Cortex of kidney (tissue), 1 donor: ENCODE results near the gene TSC22D4.
"Not testable (repeated sequence)": the region's sequence is repeated elsewhere in the genome, so short reads cannot be mapped to it uniquely, and the experiment has no call there.

ENCODE experiments used
- DNase-seq: peaks from one replicate; lab custom pipeline; 2025; lab: John Stamatoyannopoulos, UW

Gene TSC22D4

GRCh38 chr7:100478958-100479660 lies at the start of gene TSC22D4:
TSS of gene TSC22D4 (minus strand) at chr7:100479214. CDS start at chr7:100478038, 1,176 bp downstream.
- no peak for DNase-seq

- DNase-seq, result not testable (repeated sequence)
Observed at GRCh38 chr7:100528108-100528866, 49.3 kb upstream of the TSC22D4 start.

DNA sequence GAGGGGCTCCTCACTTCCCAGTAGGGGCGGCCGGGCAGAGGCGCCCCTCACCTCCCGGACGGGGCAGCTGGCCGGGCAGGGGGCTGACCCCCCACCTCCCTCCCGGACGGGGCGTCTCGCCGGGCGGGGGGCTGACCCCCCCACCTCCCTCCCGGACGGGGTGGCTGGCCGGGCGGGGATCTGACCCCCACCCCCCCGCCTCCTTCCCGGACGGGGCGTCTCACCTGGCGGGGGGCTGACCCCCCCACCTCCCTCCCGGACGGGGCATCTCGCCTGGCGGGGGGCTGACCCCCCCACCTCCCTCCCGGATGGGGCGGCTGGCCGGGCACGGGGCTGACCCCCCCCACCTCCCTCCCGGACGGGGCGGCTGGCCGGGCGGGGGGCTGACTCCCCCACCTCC lies 44.2 kb upstream of the TSC22D4 start:
- not testable (repeated sequence) for DNase-seq

- not testable (repeated sequence) for DNase-seq
Observed at GRCh38 chr7:100521909-100522593, 43.0 kb upstream of the TSC22D4 start.

GRCh38 chr7:100521076-100521475 lies 42.1 kb upstream of the TSC22D4 start:
- DNase-seq, result no peak

- no peak for DNase-seq
Observed at GRCh38 chr7:100520138-100520537, 41.1 kb upstream of the TSC22D4 start.

GRCh38 chr7:100519580-100519979 lies 40.6 kb upstream of the TSC22D4 start:
- DNase-seq, result no peak

DNA sequence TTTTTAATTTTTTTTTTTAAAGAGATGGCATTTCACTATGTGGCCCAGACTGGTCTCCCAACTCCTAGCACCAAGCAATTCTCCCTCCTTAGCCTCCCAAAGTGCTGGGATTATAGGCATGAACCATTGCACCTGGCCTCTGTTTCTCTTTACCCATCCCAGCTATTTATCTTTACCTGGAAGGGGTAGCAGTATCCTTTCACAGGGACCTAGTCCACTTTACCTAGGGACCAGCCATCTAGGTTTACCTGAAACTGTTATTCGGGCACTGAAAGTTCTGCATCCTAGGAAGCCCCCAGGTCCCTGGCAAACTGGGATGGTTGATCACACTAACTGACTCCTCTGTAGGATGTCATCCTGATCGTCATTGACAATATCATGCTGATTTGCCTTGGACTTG lies 38.3 kb upstream of the TSC22D4 start:
- DNase-seq, result no peak

- no peak for DNase-seq
Observed at GRCh38 chr7:100516135-100516812, 37.3 kb upstream of the TSC22D4 start.

GRCh38 chr7:100515072-100515532 lies 36.1 kb upstream of the TSC22D4 start:
- no peak for DNase-seq

DNA sequence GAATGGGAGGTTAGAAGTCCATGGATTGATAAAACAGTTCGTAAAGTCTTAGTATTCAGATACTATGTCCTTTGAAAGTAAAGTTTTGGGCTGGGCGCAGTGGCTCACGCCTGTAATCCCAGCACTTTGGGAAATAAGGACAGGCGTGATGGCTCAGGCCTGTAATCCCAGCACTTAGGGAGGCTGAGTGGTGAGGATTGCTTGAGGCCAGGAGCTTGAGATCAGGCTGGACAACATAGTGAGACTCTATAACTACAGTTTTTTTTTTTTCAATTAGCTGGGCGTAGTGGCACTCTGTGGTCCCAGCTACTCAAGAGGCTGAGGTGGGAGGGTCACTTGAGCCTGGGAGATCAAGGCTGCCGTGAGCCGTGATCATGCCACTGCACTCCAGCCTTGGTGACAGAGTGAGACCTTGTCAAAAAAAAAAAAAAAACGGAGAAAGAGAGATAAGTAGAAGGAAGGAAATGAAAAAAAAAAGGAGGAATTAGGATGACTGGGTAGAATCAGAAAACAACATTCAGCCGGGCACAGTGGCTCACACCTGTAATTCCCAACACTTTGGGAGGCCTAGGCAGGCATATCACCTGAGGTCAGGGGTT lies 34.3 kb upstream of the TSC22D4 start:
- no peak for DNase-seq

- no peak for DNase-seq
Observed at GRCh38 chr7:100510437-100511239, 31.6 kb upstream of the TSC22D4 start.

DNA sequence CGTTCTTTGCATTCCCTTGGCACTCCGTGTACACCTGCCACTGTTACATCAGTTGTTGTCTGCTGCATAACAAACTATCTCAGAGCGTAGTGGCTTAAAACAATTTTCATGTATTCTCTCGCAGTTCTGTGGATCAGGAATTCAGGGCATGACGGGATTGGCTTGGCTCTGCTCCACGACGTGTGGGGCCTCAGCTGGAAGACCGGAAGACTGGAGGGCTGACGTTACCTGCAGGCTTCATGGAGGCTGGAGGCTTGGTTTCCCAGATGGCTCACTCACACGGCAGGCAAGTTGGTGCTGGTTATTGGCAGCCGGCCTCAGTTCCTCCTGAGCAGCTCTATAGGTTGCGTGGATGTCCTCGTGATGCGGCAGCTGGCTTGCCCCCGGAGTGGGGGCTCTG lies 30.2 kb upstream of the TSC22D4 start:
- no peak for DNase-seq

DNA sequence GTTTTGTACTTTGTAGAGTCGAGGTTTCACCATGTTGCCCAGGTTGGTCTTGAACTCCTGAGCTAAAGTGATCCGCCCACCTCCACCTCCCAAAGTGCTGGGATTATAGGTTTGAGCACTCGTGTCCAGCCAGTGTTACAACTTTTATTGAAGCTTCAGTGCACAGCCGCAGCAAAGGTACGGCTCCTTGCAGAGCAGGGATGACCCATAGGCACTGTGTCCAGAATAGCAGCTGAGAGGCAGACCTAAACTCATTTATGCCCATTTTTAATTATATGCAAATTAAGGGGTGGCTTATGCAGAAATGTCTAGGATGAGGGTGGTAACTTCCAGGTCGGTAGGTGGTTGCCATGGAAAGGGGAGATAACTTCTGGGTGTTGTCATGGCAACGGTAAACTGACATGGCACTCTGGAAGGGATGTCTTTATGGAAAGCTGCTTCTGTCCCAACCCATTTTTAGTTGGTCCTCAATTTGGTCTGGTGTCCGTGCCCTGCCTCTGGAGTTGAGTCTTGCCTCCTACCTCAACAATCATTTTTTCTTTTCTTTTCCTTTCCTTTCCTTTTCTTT lies 27.4 kb upstream of the TSC22D4 start:
- DNase-seq, result no peak

- no peak for DNase-seq
Observed at GRCh38 chr7:100504887-100505611, 26.0 kb upstream of the TSC22D4 start.

DNA sequence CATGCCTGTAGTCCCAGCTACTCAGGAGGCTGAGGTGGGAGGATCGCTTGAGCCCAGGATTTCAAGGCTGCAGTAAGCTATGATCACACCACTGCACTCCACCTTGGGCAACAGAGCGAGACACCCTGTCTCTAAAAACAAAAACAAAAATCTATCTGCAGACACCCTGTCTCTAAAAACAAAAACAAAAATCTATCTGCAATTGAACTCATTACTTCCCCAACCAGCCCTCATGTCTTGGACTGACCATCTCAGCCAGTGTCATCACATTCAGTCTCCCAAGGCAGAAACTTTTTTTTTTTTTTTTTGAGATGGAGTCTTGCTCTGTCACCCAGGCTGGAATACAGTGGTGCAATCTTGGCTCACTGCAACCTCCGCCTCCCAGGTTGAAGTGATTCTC lies 25.0 kb upstream of the TSC22D4 start:
- not testable (repeated sequence) for DNase-seq

- not testable (repeated sequence) for DNase-seq
Observed at GRCh38 chr7:100500743-100501142, 21.7 kb upstream of the TSC22D4 start.

DNA sequence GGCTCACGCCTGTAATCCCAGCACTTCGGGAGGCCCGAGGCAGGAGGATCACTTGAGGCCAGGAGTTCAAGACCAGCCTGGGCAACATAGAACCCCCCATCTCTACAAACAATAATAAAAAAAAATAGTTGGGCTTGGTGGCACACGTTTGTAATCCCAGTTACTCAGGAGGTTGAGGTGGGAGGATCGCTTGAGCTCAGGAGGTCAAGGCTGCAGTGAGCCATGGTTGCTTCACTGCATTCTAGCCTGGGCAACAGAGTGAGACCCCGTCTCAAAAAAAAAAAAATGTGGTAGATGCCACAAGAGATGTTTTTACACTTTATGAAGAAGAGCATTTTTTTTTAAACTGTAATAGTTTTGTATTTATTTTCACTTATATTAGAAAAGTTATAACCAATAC lies 17.5 kb upstream of the TSC22D4 start:
- DNase-seq, result no peak

DNA sequence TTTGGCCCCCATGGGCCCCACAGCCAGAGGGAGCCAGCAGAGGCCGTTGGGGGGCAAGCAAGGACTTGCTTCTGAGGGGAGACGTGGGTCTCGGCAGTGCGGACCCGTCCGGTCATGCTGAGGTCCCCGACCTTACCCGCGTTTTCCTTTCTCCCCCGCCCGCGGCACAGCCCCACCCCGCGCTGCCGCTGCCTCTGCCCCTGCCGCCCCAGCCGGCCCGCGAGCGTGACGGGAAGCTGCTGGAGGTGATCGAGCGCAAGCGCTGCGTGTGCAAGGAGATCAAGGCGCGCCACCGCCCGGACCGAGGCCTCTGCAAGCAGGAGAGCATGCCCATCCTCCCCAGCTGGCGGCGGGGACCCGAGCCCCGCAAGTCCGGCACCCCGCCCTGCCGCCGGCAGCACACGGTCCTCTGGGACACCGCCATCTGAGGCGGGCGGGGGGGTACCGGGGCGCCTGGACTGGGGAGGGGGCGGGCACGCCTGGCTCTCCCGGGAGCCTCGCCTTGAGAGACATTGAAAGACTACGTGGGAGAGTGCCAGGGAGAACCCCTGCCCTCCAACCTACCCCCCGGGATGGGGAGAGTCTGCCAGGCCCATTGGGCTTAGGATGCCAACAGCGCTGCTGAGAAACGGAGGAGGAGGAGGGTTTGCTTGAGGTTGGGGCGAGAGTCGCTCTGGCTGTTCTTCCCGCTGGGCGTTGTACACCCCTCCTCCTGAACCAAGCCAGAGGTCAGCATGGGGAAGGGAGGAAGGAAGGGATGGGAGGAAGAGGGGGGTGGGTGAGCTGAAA lies 14.7 kb upstream of the TSC22D4 start:
- DNase-seq, result no peak
